Mucosa of descending colon (tissue), 3 donors: ENCODE data around the gene WASF3. TPM values are rescaled to one million over a fixed set of nuclear protein-coding genes. Genes with fewer than 3 reads are reported as not detected.
A peak's percentile ranks its signal among the peaks of the same experiment; 100 is the strongest.

Experiments used
- ATAC-seq: fragments of 200-7000 bp; cut with Tn5 transposase; one replicate; pipeline ENCODE4 v1.9.1; 2020; ENCODE audit warnings: mild to moderate bottlenecking, moderate library complexity
- DNase-seq, 3 donors: peaks; one replicate each; pipeline ENCODE4 v3.0.0-alpha.2; 2020
- H3K36me3 ChIP-seq: fragments of 200-600 bp; one replicate; pipeline ENCODE4 v1.8.0; 2021; ENCODE audit warnings: low read depth, mild to moderate bottlenecking
- H3K4me1 ChIP-seq: fragments of 200-600 bp; one replicate; pipeline ENCODE4 v1.8.0; 2021; ENCODE audit warnings: low read depth, mild to moderate bottlenecking
- H3K4me3 ChIP-seq: fragments of 200-600 bp; one replicate; pipeline ENCODE4 v1.8.0; 2021; ENCODE audit warnings: mild to moderate bottlenecking
- H3K9me3 ChIP-seq: fragments of 200-600 bp; one replicate; pipeline ENCODE4 v1.8.0; 2021; ENCODE audit warnings: mild to moderate bottlenecking
- CTCF ChIP-seq: fragments of 200-600 bp; IDR thresholded peaks from one replicate; pipeline ENCODE4 v1.8.0; 2022; ENCODE audit warnings: antibody characterized with exemption, mild to moderate bottlenecking
- intact Hi-C, 2 donors: fragments of 100-400 bp; cut with DNase I in 1 of 2; cut with micrococcal nuclease in 1 of 2; formaldehyde crosslinking; loops; one replicate each; pipeline versions ENCODE4 v1.11.0 to v1.11.1; 2022; cut with DNase I, micrococcal nuclease
- total RNA-seq, 3 donors: library from RNA; stranded (reverse); fragmentation: NEBNext Ultra II Directional in 2 of 3; extraction: Animal tissue kit (Norgen Biotek cat#: 25700) in 2 of 3; gene quantifications; one replicate each; pipeline versions ENCODE4 v1.2.1 to v1.2.4, GENCODE V29; 2021 to 2023
- donor health status: DM: no; HTN: no; CAD: no; lungs with moderate emphysema.
- donor health status: DM: no; HTN: no; CAD: no.
- donor health status: DM: no; HTN: yes; CAD: no.

Gene WASF3
- total RNA-seq, 3 donors from 2014 or later, result 1.4 to 18.4 (median 4.4) TPM

- no peak overlapping the region for H3K4me3 ChIP-seq
- DNase-seq (no peak), ATAC-seq (no peak)
- H3K9me3 ChIP-seq, result peaks cover under 1% of the 10 kb centered on the region
- H3K36me3 ChIP-seq, result no peaks in the 10 kb centered on the region
- intact Hi-C loops, result loop anchor here (5.0 to 10.0 kb wide), 3 partner anchors 201 to 514 kb away; no protein-coding TSS in a partner anchor
- TF ChIP-seq CTCF, result no peak
- no peaks in the 10 kb centered on the region for H3K4me1 ChIP-seq
Measured at GRCh38 chr13:26695891-26696311, 138.4 kb downstream of the WASF3 start.

- Histone ChIP-seq H3K9me3 (no peaks in the 10 kb centered on the region), H3K36me3 (no peaks in the 10 kb centered on the region), H3K4me1 (no peaks in the 10 kb centered on the region), H3K4me3 (no peak overlapping the region)
- intact Hi-C loops, result loop anchor here (5.0 to 10.0 kb wide), 3 partner anchors 203 to 515 kb away; no protein-coding TSS in a partner anchor
- no peak for TF ChIP-seq CTCF
- DNase-seq (no peak), ATAC-seq (no peak)
Measured at GRCh38 chr13:26697069-26697955, 139.8 kb downstream of the WASF3 start.

- H3K36me3 ChIP-seq, result no peaks in the 10 kb centered on the region
- peak; percentile 96 for ATAC-seq
- H3K9me3 ChIP-seq, result no peaks in the 10 kb centered on the region
- H3K4me1 ChIP-seq, result no peaks in the 10 kb centered on the region
- H3K4me3 ChIP-seq, result no peak overlapping the region
- TF ChIP-seq CTCF, result peak; percentile 94
- intact Hi-C loops, result loop anchor here (5.0 to 10.0 kb wide), 3 partner anchors 204 to 516 kb away; no protein-coding TSS in a partner anchor
- peak; percentile 71 to 88 (median 86) for DNase-seq
Measured at GRCh38 chr13:26698392-26699196, 141.1 kb downstream of the WASF3 start.

- Histone ChIP-seq H3K4me1 (no peaks in the 10 kb centered on the region), H3K4me3 (no peak overlapping the region), H3K9me3 (no peaks in the 10 kb centered on the region), H3K36me3 (no peaks in the 10 kb centered on the region)
- DNase-seq, result no peak
- TF ChIP-seq CTCF, result no peak
- ATAC-seq, result no peak
- intact Hi-C loops, result loop anchor here (5.0 to 10.0 kb wide), 3 partner anchors 204 to 517 kb away; no protein-coding TSS in a partner anchor
Measured at GRCh38 chr13:26699197-26699490, 141.7 kb downstream of the WASF3 start.

- no peak for DNase-seq
- Histone ChIP-seq H3K4me3 (no peak overlapping the region), H3K4me1 (no peaks in the 10 kb centered on the region), H3K36me3 (no peaks in the 10 kb centered on the region), H3K9me3 (no peaks in the 10 kb centered on the region)
- no peak for TF ChIP-seq CTCF
- intact Hi-C loops, result no loop called here
- no peak for ATAC-seq
Measured at GRCh38 chr13:26705536-26705935, 148.1 kb downstream of the WASF3 start.
